HepG2 (cell line): Measurements from ENCODE around the gene DLG1. TPM values are rescaled to one million over a fixed set of nuclear protein-coding genes. Genes with fewer than 3 reads are reported as not detected.

Experiments
- ATAC-seq: fragments of 200-7000 bp; cut with Tn5 transposase; 3 replicates; pipeline ENCODE4 v1.9.1; 2020; ENCODE audit warnings: mild to moderate bottlenecking, moderate library complexity
- BruUV-seq: library from RNA; stranded (reverse); fragments of 400-500 nt; replicated peaks from 2 replicates; lab custom pipeline; 2021; lab: Mats Ljungman, UMichigan
- CTCF ChIA-PET: fragments of 300-600 bp; formaldehyde crosslinking; extraction: SDS; loops from one replicate; lab custom pipeline; 2021; ENCODE audit warnings: low total read pairs, inconsistent platforms, low intra/inter-chr PET ratio; lab: Yijun Ruan, JAX
- POLR2A ChIA-PET: fragments of 350-600 bp; sonication (Branson Sonifier 250); formaldehyde crosslinking; loops from one replicate; lab custom pipeline; 2020; ENCODE audit warnings: antibody characterized with exemption, inconsistent platforms; lab: Yijun Ruan, JAX
- DNase-seq: peaks from one replicate; pipeline ENCODE4 v3.0.0-alpha.2; 2015; ENCODE audit warnings: low spot score
- FAIRE-seq: peaks from 3 replicates; lab custom pipeline; 2011; peaks lifted over from hg19 to GRCh38; lab: Jason Lieb, UNC
- H2AFZ ChIP-seq: one replicate; pipeline ENCODE4 v1.6.1; 2011; ENCODE audit warnings: low read length, inconsistent platforms
- H3K27ac ChIP-seq: fragments of 300-600 bp; 3 replicates; pipeline ENCODE4 v1.8.0; 2011; ENCODE audit warnings: mixed run types, mild to moderate bottlenecking, mixed read lengths, low read length, inconsistent platforms; ENCODE audit not compliant: insufficient read depth; ENCODE audit errors: extremely low read length
- H3K27me3 ChIP-seq, 2 experiments: fragments of 200-600 bp in 1 of 2; 2 replicates in 1 of 2; 3 replicates in 1 of 2; pipeline versions ENCODE4 v1.6.0 to v1.8.0; 2011; ENCODE audit warnings: low read length in 2 of 2, mild to moderate bottlenecking in 2 of 2, moderate library complexity in 2 of 2, inconsistent platforms in 1 of 2; ENCODE audit not compliant: insufficient read depth in 2 of 2, control insufficient read depth in 1 of 2
- H3K36me3 ChIP-seq, 2 experiments: fragments of 200-600 bp in 1 of 2; replicated peaks in 1 of 2; 2 replicates in 1 of 2; 3 replicates in 1 of 2; pipeline versions ENCODE4 v1.5.1 to v1.8.0; 2011; ENCODE audit warnings: low read length in 2 of 2, inconsistent platforms in 1 of 2; ENCODE audit not compliant: insufficient read depth in 2 of 2, control insufficient read depth in 1 of 2
- H3K4me1 ChIP-seq: 2 replicates; pipeline ENCODE4 v1.5.1; 2012; ENCODE audit warnings: low read length, inconsistent platforms; ENCODE audit not compliant: insufficient read depth
- H3K4me2 ChIP-seq: 2 replicates; pipeline ENCODE4 v1.6.0; 2011; ENCODE audit warnings: low read depth, low read length, inconsistent platforms
- H3K4me3 ChIP-seq, 3 experiments: fragments of 200-600 bp in 1 of 3; sonication (generic), shearing (Covaris generic) in 1 of 3; replicated peaks in 1 of 3; 2 replicates each; pipeline ENCODE4 v1.5.1; 2011 to 2016; ENCODE audit warnings: low read length in 3 of 3, inconsistent platforms in 2 of 3, low read depth in 2 of 3, mild to moderate bottlenecking in 2 of 3, control low read depth in 1 of 3, mixed read lengths in 1 of 3; ENCODE audit not compliant: insufficient read depth in 1 of 3
- H3K79me2 ChIP-seq: one replicate; pipeline ENCODE4 v1.6.1; 2011; ENCODE audit warnings: low read length, inconsistent platforms; ENCODE audit not compliant: insufficient read depth
- H3K9ac ChIP-seq: 2 replicates; pipeline ENCODE4 v1.6.0; 2011; ENCODE audit warnings: mild to moderate bottlenecking, low read depth, low read length, inconsistent platforms; ENCODE audit not compliant: insufficient read depth
- H3K9me3 ChIP-seq: 2 replicates; pipeline ENCODE4 v1.5.1; 2012; ENCODE audit warnings: mild to moderate bottlenecking, low read length
- H4K20me1 ChIP-seq: 2 replicates; pipeline ENCODE4 v1.6.0; 2011; ENCODE audit warnings: inconsistent platforms, mild to moderate bottlenecking, low read length, moderate library complexity; ENCODE audit not compliant: insufficient read depth
- HIC2 ChIP-seq: sonication (generic); formaldehyde crosslinking; IDR thresholded peaks from 2 replicates; pipeline ENCODE4 v1.9.0; 2022; ENCODE audit warnings: low read depth, missing genetic modification reagents
- HOXA7 ChIP-seq: sonication (generic); formaldehyde crosslinking; IDR thresholded peaks from 2 replicates; pipeline ENCODE4 v1.8.1; 2022; ENCODE audit warnings: mild to moderate bottlenecking, missing genetic modification reagents, moderate library complexity
- TIGD3 ChIP-seq: sonication (generic); formaldehyde crosslinking; IDR thresholded peaks from 2 replicates; pipeline ENCODE4 v1.5.1; 2020; ENCODE audit warnings: mild to moderate bottlenecking, missing genetic modification reagents, borderline replicate concordance
- UBTF ChIP-seq: sonication (generic); formaldehyde crosslinking; IDR thresholded peaks from 2 replicates; pipeline ENCODE4 v1.4.0; 2020; ENCODE audit warnings: mild to moderate bottlenecking, missing genetic modification reagents
- ZNF605 ChIP-seq: sonication (generic); formaldehyde crosslinking; IDR thresholded peaks from 2 replicates; pipeline ENCODE4 v1.8.0; 2022; ENCODE audit warnings: mild to moderate bottlenecking, missing genetic modification reagents
- ZNF773 ChIP-seq: sonication (generic); formaldehyde crosslinking; IDR thresholded peaks from 2 replicates; pipeline ENCODE4 v1.4.0; 2020; ENCODE audit warnings: missing genetic modification reagents, borderline replicate concordance
- ZNF775 ChIP-seq: sonication (generic); formaldehyde crosslinking; IDR thresholded peaks from 2 replicates; pipeline ENCODE4 v1.4.0; 2020; ENCODE audit warnings: missing genetic modification reagents, mild to moderate bottlenecking, moderate library complexity, borderline replicate concordance
- WGBS: methylation state at CpG from one replicate; pipeline ENCODE4 v1.1.6; 2017; ENCODE audit warnings: low lambda C conversion rate; 5-methylcytosine and 5-hydroxymethylcytosine counted together
- in situ Hi-C: cut with HindIII; loops from 2 replicates; pipeline ENCODE4 v1.10.0; 2017; ENCODE audit warnings: low pct_unique_long_range_greater_than_20kb; ENCODE audit not compliant: extremely low pct_ligation_motif_present
- intact Hi-C: fragments of 100-400 bp; cut with micrococcal nuclease; formaldehyde crosslinking; loops from one replicate; pipeline ENCODE4 v1.10.0; 2022; ENCODE audit not compliant: unreplicated experiment
- polyA plus RNA-seq, 8 experiments: library from polyadenylated mRNA; depleted of rRNA in 3 of 8; stranded (reverse) in 7 of 8; unstranded in 1 of 8; fragments of >200 nt; fragmentation: Illumina TruSeq in 4 of 8; extraction: Trizol in 4 of 8; gene quantifications; 2 replicates each; pipeline versions ENCODE4 v1.2.1 to v1.2.3, GENCODE V29; 2011 to 2016; ENCODE audit warnings: low read depth in 4 of 8, missing spikeins in 1 of 8, mixed read lengths in 1 of 8; ENCODE audit not compliant: insufficient read depth in 1 of 8
- total RNA-seq, 5 experiments: library from RNA; depleted of rRNA; stranded (reverse); fragments of >200 nt; fragmentation: Illumina TruSeq; extraction: Trizol; gene quantifications; 2 replicates each; pipeline ENCODE4 v1.2.3, GENCODE V29; 2016; ENCODE audit warnings: low read depth in 1 of 5

Gene DLG1
- total and polyA plus RNA-seq, 2 of the 13 experiments (the other 11 are each of a cell fraction or from before 2014, with no cell fraction given), result 30.5 to 104 TPM

GRCh38 chr3:197023241-197023997 is 275.0 kb downstream of the DLG1 start (continued):
- TF ChIP-seq TIGD3 (CRISPR knock-in tag) (no peak), HOXA7 (CRISPR knock-in tag) (no peak), ZNF773 (CRISPR knock-in tag) (no peak), HIC2 (CRISPR knock-in tag) (no peak)

- H3K4me1 ChIP-seq, result peaks cover 30% of the 10 kb centered on the region
- H3K9ac ChIP-seq, result no peak overlapping the region
- WGBS, result 80% methylated on average over 16 of the region's 22 CpGs
- H3K79me2 ChIP-seq, result no peaks in the 10 kb centered on the region
- H3K4me3 ChIP-seq, result no peak overlapping the region
- no peaks in the 10 kb centered on the region for H3K9me3 ChIP-seq
- ATAC-seq (no peak), FAIRE-seq (no peak), DNase-seq (no peak)
- H3K27ac ChIP-seq, result no peak overlapping the region
- no TSS peak for BruUV-seq
- no peaks in the 10 kb centered on the region for H3K27me3 ChIP-seq
- ChIA-PET CTCF (no interaction called here), POLR2A (no interaction called here)
- TF ChIP-seq ZNF605 (CRISPR knock-in tag) (no peak), UBTF (CRISPR knock-in tag) (no peak), ZNF775 (CRISPR knock-in tag) (no peak)
- in situ Hi-C loops (no loop called here), intact Hi-C loops (no loop called here)
- no peak overlapping the region for H2AFZ ChIP-seq
- no peaks in the 10 kb centered on the region for H4K20me1 ChIP-seq
- H3K4me2 ChIP-seq, result no peak overlapping the region
- H3K36me3 ChIP-seq, result no peaks in the 10 kb centered on the region; a peak in 1 of 5 replicates
Observed at GRCh38 chr3:197022405-197023231, 275.8 kb downstream of the DLG1 start.
